ENCODE measurements around the gene AZGP1.
"Not testable (repeated sequence)": the region's sequence is repeated elsewhere in the genome, so short reads cannot be mapped to it uniquely, and the experiment has no call there.

AZGP1 gene

GRCh38 chr7:99950819-99951218 is 25.0 kb downstream of the AZGP1 start:
- H3K4me3 ChIP-seq (ENCODE audit: low read depth, low read length); H3K4me1 ChIP-seq (ENCODE audit: control insufficient read depth, insufficient read depth, low read length); H3K9ac ChIP-seq (ENCODE audit: low read depth, low read length); H3K27ac ChIP-seq (ENCODE audit: low read depth, low read length); H3K36me3 ChIP-seq (ENCODE audit: control insufficient read depth, insufficient read depth, low read length); H3K27me3 ChIP-seq (ENCODE audit: control insufficient read depth, insufficient read depth, low read length): not testable (repeated sequence)
- peaks cover 20% of the 10 kb centered on the region for H3K9me3 ChIP-seq (ENCODE audit: control insufficient read depth, insufficient read depth, low read length)

GRCh38 chr7:99949645-99950228 is 26.1 kb downstream of the AZGP1 start:
- Histone ChIP-seq H3K9ac (ENCODE audit: low read depth, low read length) (no peak overlapping the region), H3K9me3 (ENCODE audit: control insufficient read depth, insufficient read depth, low read length) (peaks cover 20% of the 10 kb centered on the region), H3K4me1 (ENCODE audit: control insufficient read depth, insufficient read depth, low read length) (peaks cover 5% of the 10 kb centered on the region), H3K27me3 (ENCODE audit: control insufficient read depth, insufficient read depth, low read length) (no peaks in the 10 kb centered on the region), H3K4me3 (ENCODE audit: low read depth, low read length) (no peak overlapping the region), H3K36me3 (ENCODE audit: control insufficient read depth, insufficient read depth, low read length) (no peaks in the 10 kb centered on the region), H3K27ac (ENCODE audit: low read depth, low read length) (no peak overlapping the region)

DNA sequence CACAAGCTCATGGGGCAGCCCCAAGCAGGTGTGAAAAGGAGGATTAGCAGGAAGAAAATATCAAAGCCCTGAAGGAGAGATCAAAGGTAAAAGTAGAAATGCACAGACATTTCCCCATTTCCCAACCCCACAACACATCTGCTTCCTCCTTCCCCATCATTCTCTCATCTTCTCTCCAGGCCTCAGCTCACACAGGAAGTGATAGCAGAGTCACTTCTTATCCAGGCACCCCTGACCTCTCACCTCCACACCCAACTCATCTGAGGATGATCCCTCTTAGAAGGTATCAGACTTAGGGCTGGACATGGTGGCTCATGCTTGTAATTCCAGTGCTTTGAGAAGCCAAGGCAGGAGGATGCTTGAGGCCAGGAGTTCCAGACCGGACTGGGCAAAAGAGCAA is 28.2 kb downstream of the AZGP1 start:
- H3K36me3 ChIP-seq (ENCODE audit: control insufficient read depth, insufficient read depth, low read length): no peaks in the 10 kb centered on the region
- no peak overlapping the region for H3K9ac ChIP-seq (ENCODE audit: low read depth, low read length)
- peaks cover 22% of the 10 kb centered on the region for H3K9me3 ChIP-seq (ENCODE audit: control insufficient read depth, insufficient read depth, low read length)
- no peaks in the 10 kb centered on the region for H3K27me3 ChIP-seq (ENCODE audit: control insufficient read depth, insufficient read depth, low read length)
- H3K4me3 ChIP-seq (ENCODE audit: low read depth, low read length): no peak overlapping the region
- no peak overlapping the region for H3K27ac ChIP-seq (ENCODE audit: low read depth, low read length)
- H3K4me1 ChIP-seq (ENCODE audit: control insufficient read depth, insufficient read depth, low read length): peaks cover 24% of the 10 kb centered on the region

GRCh38 chr7:99944497-99945070 is 31.2 kb downstream of the AZGP1 start:
- peaks cover 26% of the 10 kb centered on the region for H3K4me1 ChIP-seq (ENCODE audit: control insufficient read depth, insufficient read depth, low read length)
- H3K36me3 ChIP-seq (ENCODE audit: control insufficient read depth, insufficient read depth, low read length): no peaks in the 10 kb centered on the region
- H3K4me3 ChIP-seq (ENCODE audit: low read depth, low read length): peak overlapping the region; percentile 14; the same call in 1 of the 2 replicates
- H3K9ac ChIP-seq (ENCODE audit: low read depth, low read length): peak overlapping the region; percentile 79
- H3K9me3 ChIP-seq (ENCODE audit: control insufficient read depth, insufficient read depth, low read length): peaks cover 15% of the 10 kb centered on the region; the same call in 1 of the 2 replicates
- H3K27ac ChIP-seq (ENCODE audit: low read depth, low read length): peak overlapping the region; percentile 87
- no peaks in the 10 kb centered on the region for H3K27me3 ChIP-seq (ENCODE audit: control insufficient read depth, insufficient read depth, low read length)

DNA sequence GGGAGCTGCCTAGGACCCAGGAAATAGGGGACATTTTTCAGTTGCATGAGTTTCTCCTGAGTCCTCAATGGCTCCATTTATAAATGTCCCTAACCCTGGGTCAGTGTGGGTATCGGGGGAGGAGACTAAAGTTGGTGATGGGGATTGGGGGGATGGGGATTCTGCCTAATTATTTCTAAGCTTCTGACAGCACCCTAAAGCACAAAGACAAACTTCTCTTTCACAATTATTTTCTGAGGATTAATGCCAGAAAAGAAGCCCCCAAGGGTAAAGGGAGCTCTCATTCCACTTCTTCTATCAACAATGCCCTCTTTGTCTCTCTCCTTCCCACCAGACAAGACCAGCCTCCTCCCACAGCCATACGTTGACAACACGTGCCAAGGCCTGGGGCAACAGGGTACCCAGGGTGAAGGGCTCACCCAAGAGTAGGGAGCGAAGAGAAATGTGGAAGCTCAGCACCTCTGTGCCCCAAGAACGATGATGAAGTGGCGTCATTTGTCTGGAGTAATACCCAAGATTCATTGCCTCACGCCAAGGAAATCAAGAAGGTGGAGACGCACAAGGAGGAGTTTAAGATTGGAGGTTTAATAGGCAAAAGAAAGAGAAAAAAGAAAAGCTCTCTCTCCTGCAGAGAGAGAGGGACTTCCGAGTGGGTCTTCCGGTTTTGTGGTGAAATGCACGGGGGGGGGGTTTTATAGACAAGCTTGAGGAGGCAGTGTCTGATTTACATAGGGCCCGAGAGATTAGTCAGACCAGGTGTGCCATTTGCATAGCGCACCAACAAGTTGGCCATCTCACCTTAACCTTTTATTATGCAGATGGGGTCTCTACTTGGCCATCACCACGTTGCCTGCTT is 32.0 kb downstream of the AZGP1 start:
- Histone ChIP-seq H3K4me1 (ENCODE audit: control insufficient read depth, insufficient read depth, low read length) (peaks cover 26% of the 10 kb centered on the region), H3K9ac (ENCODE audit: low read depth, low read length) (peak overlapping the region; percentile 79), H3K36me3 (ENCODE audit: control insufficient read depth, insufficient read depth, low read length) (no peaks in the 10 kb centered on the region), H3K27me3 (ENCODE audit: control insufficient read depth, insufficient read depth, low read length) (no peaks in the 10 kb centered on the region), H3K4me3 (ENCODE audit: low read depth, low read length) (peak overlapping the region; percentile 35), H3K9me3 (ENCODE audit: control insufficient read depth, insufficient read depth, low read length) (peaks cover 23% of the 10 kb centered on the region), H3K27ac (ENCODE audit: low read depth, low read length) (peak overlapping the region; percentile 87)

- no peaks in the 10 kb centered on the region for H3K27me3 ChIP-seq (ENCODE audit: control insufficient read depth, insufficient read depth, low read length)
- H3K4me1 ChIP-seq (ENCODE audit: control insufficient read depth, insufficient read depth, low read length): peaks cover 10% of the 10 kb centered on the region
- no peak overlapping the region for H3K4me3 ChIP-seq (ENCODE audit: low read depth, low read length)
Measured at GRCh38 chr7:99938296-99938695, 37.5 kb downstream of the AZGP1 start.

DNA sequence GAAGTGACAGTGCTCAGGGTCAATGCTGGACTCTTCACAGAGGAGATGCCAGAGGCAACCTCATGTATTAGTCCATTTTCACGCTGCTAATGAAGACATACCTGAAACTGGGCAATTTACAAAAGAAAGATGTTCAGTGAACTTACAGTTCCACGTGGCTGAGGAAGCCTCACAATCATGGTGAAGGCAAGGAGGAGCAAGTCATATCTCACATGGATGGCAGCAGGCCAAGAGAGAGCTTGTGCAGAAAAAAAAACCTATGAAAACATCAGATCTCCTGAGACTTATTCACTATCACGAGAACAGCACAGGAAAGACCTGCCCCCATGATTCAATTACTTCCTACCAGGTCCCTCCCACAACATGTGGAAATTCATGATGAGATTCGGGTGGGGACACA is 40.8 kb downstream of the AZGP1 start:
- H3K9me3 ChIP-seq (ENCODE audit: control insufficient read depth, insufficient read depth, low read length): peaks cover 27% of the 10 kb centered on the region
- H3K27me3 ChIP-seq (ENCODE audit: control insufficient read depth, insufficient read depth, low read length); H3K36me3 ChIP-seq (ENCODE audit: control insufficient read depth, insufficient read depth, low read length); H3K4me3 ChIP-seq (ENCODE audit: low read depth, low read length); H3K4me1 ChIP-seq (ENCODE audit: control insufficient read depth, insufficient read depth, low read length); H3K9ac ChIP-seq (ENCODE audit: low read depth, low read length); H3K27ac ChIP-seq (ENCODE audit: low read depth, low read length): not testable (repeated sequence)

More at GRCh38 chr7:99938296-99938695, 37.5 kb downstream of the AZGP1 start:
- Histone ChIP-seq H3K9me3 (ENCODE audit: control insufficient read depth, insufficient read depth, low read length) (peaks cover 38% of the 10 kb centered on the region), H3K27ac (ENCODE audit: low read depth, low read length) (no peak overlapping the region), H3K36me3 (ENCODE audit: control insufficient read depth, insufficient read depth, low read length) (no peaks in the 10 kb centered on the region), H3K9ac (ENCODE audit: low read depth, low read length) (no peak overlapping the region)

DNA sequence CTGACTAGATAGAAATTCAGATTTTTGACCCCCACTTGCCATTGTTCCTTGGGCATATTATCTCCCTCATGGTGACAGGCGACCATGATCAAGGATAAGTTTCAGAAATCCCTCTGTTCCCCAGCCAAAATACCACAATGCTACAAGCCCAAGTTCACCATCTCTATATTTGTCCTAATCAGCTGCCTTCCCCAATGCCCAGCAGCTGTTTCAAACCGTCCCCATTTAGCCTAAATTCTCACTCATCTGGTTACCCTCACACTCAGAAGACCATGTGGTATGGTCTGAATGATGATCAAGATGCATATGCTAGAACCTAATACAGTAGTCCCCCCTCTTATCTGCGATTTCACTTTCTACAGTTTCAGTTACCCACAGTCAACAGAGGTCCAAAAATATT is 45.5 kb downstream of the AZGP1 start:
- Histone ChIP-seq H3K27ac (ENCODE audit: low read depth, low read length) (no peak overlapping the region), H3K9me3 (ENCODE audit: control insufficient read depth, insufficient read depth, low read length) (no peaks in the 10 kb centered on the region), H3K36me3 (ENCODE audit: control insufficient read depth, insufficient read depth, low read length) (no peaks in the 10 kb centered on the region), H3K27me3 (ENCODE audit: control insufficient read depth, insufficient read depth, low read length) (peaks cover 5% of the 10 kb centered on the region; the same call in 1 of the 2 replicates), H3K4me3 (ENCODE audit: low read depth, low read length) (no peak overlapping the region), H3K9ac (ENCODE audit: low read depth, low read length) (no peak overlapping the region), H3K4me1 (ENCODE audit: control insufficient read depth, insufficient read depth, low read length) (peaks cover 11% of the 10 kb centered on the region; the same call in 1 of the 2 replicates)

- peaks cover 11% of the 10 kb centered on the region; the same call in 1 of the 2 replicates for H3K4me1 ChIP-seq (ENCODE audit: control insufficient read depth, insufficient read depth, low read length)
- no peaks in the 10 kb centered on the region for H3K9me3 ChIP-seq (ENCODE audit: control insufficient read depth, insufficient read depth, low read length)
- H3K9ac ChIP-seq (ENCODE audit: low read depth, low read length): no peak overlapping the region
- no peaks in the 10 kb centered on the region for H3K36me3 ChIP-seq (ENCODE audit: control insufficient read depth, insufficient read depth, low read length)
- peak overlapping the region; percentile 55 for H3K4me3 ChIP-seq (ENCODE audit: low read depth, low read length)
- H3K27me3 ChIP-seq (ENCODE audit: control insufficient read depth, insufficient read depth, low read length): peaks cover 5% of the 10 kb centered on the region; the same call in 1 of the 2 replicates
- H3K27ac ChIP-seq (ENCODE audit: low read depth, low read length): no peak overlapping the region
Measured at GRCh38 chr7:99929730-99930053, 46.1 kb downstream of the AZGP1 start.

- peaks cover 11% of the 10 kb centered on the region; the same call in 1 of the 2 replicates for H3K4me1 ChIP-seq (ENCODE audit: control insufficient read depth, insufficient read depth, low read length)
- H3K9ac ChIP-seq (ENCODE audit: low read depth, low read length): peak within 1 kb of the TSS; percentile 16; the same call in 1 of the 2 replicates
- H3K27ac ChIP-seq (ENCODE audit: low read depth, low read length): no peak within 1 kb of the TSS
- no peaks in the 10 kb centered on the region for H3K36me3 ChIP-seq (ENCODE audit: control insufficient read depth, insufficient read depth, low read length)
- H3K9me3 ChIP-seq (ENCODE audit: control insufficient read depth, insufficient read depth, low read length): no peaks in the 10 kb centered on the region
- H3K27me3 ChIP-seq (ENCODE audit: control insufficient read depth, insufficient read depth, low read length): peaks cover 5% of the 10 kb centered on the region; the same call in 1 of the 2 replicates
- peak within 1 kb of the TSS; percentile 55 for H3K4me3 ChIP-seq (ENCODE audit: low read depth, low read length)
Measured at GRCh38 chr7:99928994-99929729, 46.7 kb downstream of the AZGP1 start, which contains the start of gene GJC3. Gene GJC3, minus strand, starts transcription at chr7:99929620. Its CDS starts 0 bp downstream, at chr7:99929620.

All from HUES48 (cell line).